HepG2 (cell line): ENCODE results near the gene DNM3. TPM values are rescaled to one million over a fixed set of nuclear protein-coding genes. Genes with fewer than 3 reads are reported as not detected.

Source experiments
- AGO1 ChIP-seq: fragments of 200-400 bp; formaldehyde crosslinking; IDR thresholded peaks from 2 replicates; pipeline ENCODE4 v1.6.1; 2017; ENCODE audit warnings: mild to moderate bottlenecking, low read depth, low read length, moderate library complexity; ENCODE audit not compliant: poor library complexity, severe bottlenecking
- MBNL3 ChIP-seq: fragments of 250-450 bp; sonication (Bioruptor Pico); conservative IDR thresholded peaks from 2 replicates; pipeline ENCODE4 v1.8.0; 2022; ENCODE audit warnings: mild to moderate bottlenecking, inconsistent platforms
- SALL2 ChIP-seq: sonication (generic); formaldehyde crosslinking; IDR thresholded peaks from 2 replicates; pipeline ENCODE4 v1.8.1; 2023; ENCODE audit warnings: mild to moderate bottlenecking, missing genetic modification reagents, inconsistent platforms
- SKI ChIP-seq: fragments of 450-650 bp; IDR thresholded peaks from one replicate; pipeline ENCODE4 v1.6.1; 2018; ENCODE audit warnings: mild to moderate bottlenecking; ENCODE audit not compliant: partially characterized antibody
- ZBTB4 ChIP-seq: sonication (generic); formaldehyde crosslinking; IDR thresholded peaks from 2 replicates; pipeline ENCODE4 v1.4.0; 2020; ENCODE audit warnings: missing genetic modification reagents, mild to moderate bottlenecking, borderline replicate concordance
- ZNF746 ChIP-seq: sonication (generic); formaldehyde crosslinking; IDR thresholded peaks from 2 replicates; pipeline ENCODE4 v1.8.0; 2022; ENCODE audit warnings: mild to moderate bottlenecking, missing genetic modification reagents
- polyA plus RNA-seq, 8 experiments: library from polyadenylated mRNA; depleted of rRNA in 3 of 8; stranded (reverse) in 7 of 8; unstranded in 1 of 8; fragments of >200 nt; fragmentation: Illumina TruSeq in 4 of 8; extraction: Trizol in 4 of 8; gene quantifications; 2 replicates each; pipeline versions ENCODE4 v1.2.1 to v1.2.3, GENCODE V29; 2011 to 2016; ENCODE audit warnings: low read depth in 4 of 8, missing spikeins in 1 of 8, mixed read lengths in 1 of 8; ENCODE audit not compliant: insufficient read depth in 1 of 8
- total RNA-seq, 5 experiments: library from RNA; depleted of rRNA; stranded (reverse); fragments of >200 nt; fragmentation: Illumina TruSeq; extraction: Trizol; gene quantifications; 2 replicates each; pipeline ENCODE4 v1.2.3, GENCODE V29; 2016; ENCODE audit warnings: low read depth in 1 of 5
- TF ChIP-seq, protein P1 (sequence below): sonication (generic); formaldehyde crosslinking; IDR thresholded peaks from 2 replicates; pipeline ENCODE4 v1.4.0; 2020; ENCODE audit warnings: mild to moderate bottlenecking, missing genetic modification reagents
- TF ChIP-seq, protein P2 (sequence below): IDR thresholded peaks from 2 replicates; pipeline ENCODE4 v1.6.1; 2016; ENCODE audit warnings: missing compliant biosample characterization, missing genetic modification reagents, borderline replicate concordance

The DNM3 gene
- total and polyA plus RNA-seq, 2 of the 13 experiments (the other 11 are each of a cell fraction or from before 2014, with no cell fraction given), result 0.05 TPM; not detected in 1

- TF ChIP-seq, protein P1, sequence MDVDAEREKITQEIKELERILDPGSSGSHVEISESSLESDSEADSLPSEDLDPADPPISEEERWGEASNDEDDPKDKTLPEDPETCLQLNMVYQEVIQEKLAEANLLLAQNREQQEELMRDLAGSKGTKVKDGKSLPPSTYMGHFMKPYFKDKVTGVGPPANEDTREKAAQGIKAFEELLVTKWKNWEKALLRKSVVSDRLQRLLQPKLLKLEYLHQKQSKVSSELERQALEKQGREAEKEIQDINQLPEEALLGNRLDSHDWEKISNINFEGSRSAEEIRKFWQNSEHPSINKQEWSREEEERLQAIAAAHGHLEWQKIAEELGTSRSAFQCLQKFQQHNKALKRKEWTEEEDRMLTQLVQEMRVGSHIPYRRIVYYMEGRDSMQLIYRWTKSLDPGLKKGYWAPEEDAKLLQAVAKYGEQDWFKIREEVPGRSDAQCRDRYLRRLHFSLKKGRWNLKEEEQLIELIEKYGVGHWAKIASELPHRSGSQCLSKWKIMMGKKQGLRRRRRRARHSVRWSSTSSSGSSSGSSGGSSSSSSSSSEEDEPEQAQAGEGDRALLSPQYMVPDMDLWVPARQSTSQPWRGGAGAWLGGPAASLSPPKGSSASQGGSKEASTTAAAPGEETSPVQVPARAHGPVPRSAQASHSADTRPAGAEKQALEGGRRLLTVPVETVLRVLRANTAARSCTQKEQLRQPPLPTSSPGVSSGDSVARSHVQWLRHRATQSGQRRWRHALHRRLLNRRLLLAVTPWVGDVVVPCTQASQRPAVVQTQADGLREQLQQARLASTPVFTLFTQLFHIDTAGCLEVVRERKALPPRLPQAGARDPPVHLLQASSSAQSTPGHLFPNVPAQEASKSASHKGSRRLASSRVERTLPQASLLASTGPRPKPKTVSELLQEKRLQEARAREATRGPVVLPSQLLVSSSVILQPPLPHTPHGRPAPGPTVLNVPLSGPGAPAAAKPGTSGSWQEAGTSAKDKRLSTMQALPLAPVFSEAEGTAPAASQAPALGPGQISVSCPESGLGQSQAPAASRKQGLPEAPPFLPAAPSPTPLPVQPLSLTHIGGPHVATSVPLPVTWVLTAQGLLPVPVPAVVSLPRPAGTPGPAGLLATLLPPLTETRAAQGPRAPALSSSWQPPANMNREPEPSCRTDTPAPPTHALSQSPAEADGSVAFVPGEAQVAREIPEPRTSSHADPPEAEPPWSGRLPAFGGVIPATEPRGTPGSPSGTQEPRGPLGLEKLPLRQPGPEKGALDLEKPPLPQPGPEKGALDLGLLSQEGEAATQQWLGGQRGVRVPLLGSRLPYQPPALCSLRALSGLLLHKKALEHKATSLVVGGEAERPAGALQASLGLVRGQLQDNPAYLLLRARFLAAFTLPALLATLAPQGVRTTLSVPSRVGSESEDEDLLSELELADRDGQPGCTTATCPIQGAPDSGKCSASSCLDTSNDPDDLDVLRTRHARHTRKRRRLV (CRISPR knock-in tag), result no peak
- TF ChIP-seq ZBTB4 (no peak), SALL2 (no peak), ZNF746 (no peak), MBNL3 (no peak), SKI (no peak), AGO1 (no peak)
- TF ChIP-seq, protein P2, sequence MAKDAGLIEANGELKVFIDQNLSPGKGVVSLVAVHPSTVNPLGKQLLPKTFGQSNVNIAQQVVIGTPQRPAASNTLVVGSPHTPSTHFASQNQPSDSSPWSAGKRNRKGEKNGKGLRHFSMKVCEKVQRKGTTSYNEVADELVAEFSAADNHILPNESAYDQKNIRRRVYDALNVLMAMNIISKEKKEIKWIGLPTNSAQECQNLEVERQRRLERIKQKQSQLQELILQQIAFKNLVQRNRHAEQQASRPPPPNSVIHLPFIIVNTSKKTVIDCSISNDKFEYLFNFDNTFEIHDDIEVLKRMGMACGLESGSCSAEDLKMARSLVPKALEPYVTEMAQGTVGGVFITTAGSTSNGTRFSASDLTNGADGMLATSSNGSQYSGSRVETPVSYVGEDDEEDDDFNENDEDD, result no peak
Observed at GRCh38 chr1:171858696-171859095, 17.4 kb downstream of the DNM3 start (continued).
